Measurements from ENCODE around the gene GPR26. TPM values are rescaled to one million over a fixed set of nuclear protein-coding genes. Genes with fewer than 3 reads are reported as not detected.

The GPR26 gene
- total RNA-seq, 1 experiment from 2014 or later, result 0.07 TPM

DNA sequence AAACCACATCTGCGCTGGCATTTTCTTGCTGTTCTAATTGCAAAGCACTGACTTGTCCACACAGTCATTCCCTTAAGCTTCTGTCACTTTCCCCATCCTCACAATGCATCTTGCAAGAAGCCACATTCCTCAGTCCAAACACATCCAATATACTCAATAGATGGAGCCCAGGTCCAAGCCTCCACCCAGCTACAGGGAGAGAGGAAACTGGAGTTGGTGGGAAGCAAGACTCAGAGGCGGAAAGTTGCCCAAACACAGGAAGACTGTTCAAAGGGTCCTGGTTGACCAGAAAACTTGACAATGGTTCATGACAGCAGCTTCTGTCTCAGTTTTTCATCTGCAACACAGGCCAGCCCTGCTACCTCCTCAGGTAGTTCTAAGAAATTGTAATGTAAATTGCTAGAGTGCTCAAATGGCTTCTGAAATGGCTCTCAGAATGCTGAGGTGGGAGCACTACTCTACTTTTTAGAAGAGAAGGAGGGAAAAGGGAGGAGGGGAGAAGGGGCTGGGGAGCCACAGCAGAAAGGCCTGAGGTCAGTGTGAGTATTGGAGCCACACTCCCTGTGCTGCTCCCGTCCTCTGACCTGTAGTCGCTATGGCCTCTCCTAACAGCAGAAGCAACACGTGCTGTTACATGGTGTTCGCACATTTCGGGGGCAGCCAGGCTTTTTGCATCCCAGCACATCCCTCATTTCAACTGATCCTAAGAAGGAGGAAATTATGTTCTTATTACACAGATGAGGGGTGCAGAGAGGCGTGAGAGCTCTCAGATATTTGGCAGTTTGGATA lies 46.9 kb upstream of the GPR26 start:
- Mint-ChIP-seq H3K4me3 (no peak overlapping the region), H3K9me3 (no peaks in the 10 kb centered on the region), H3K4me1 (0 out of 4 replicates have a peak, but pooled peaks cover 2% of the 10 kb centered on the region in 2 experiments), H3K27ac (no peak overlapping the region), H3K27me3 (ENCODE audit: low read depth) (peaks cover 39% of the 10 kb centered on the region), H3K36me3 (ENCODE audit: insufficient read depth in 1 of 3, low read depth in 3 of 3) (no peaks in the 10 kb centered on the region)
- H3K79me2 ChIP-seq (ENCODE audit: insufficient read depth, low read length), result no peaks in the 10 kb centered on the region
- no peak overlapping the region for H3K9ac ChIP-seq (ENCODE audit: extremely low read depth, insufficient read length, low read length)
- no peaks in the 10 kb centered on the region for H3K23me2 ChIP-seq (ENCODE audit: insufficient read length, low read depth, low read length, poor library complexity, severe bottlenecking)
- TF ChIP-seq CTCF (conservative IDR thresholded peaks at IDR 0.05), result no peak
- no peak overlapping the region for H2BK15ac ChIP-seq (ENCODE audit: low read depth, low read length)
- H2BK12ac ChIP-seq (ENCODE audit: insufficient read length, low read depth, low read length), result no peak overlapping the region
- no peak overlapping the region for H3T11ph ChIP-seq (ENCODE audit: low read length)
- no peaks in the 10 kb centered on the region for H3K4me1 ChIP-seq (ENCODE audit: insufficient read depth, low read length)
- no peak overlapping the region for H3K4me2 ChIP-seq (ENCODE audit: insufficient read depth, insufficient read length, low read length)
- H3K14ac ChIP-seq (ENCODE audit: insufficient read depth, low read length), result no peak overlapping the region
- no peaks in the 10 kb centered on the region for H4K20me1 ChIP-seq (ENCODE audit: control insufficient read depth, insufficient read depth, insufficient read length)
- H3K9me3 ChIP-seq (ENCODE audit: control insufficient read depth, low read depth, low read length), result no peaks in the 10 kb centered on the region
- H3K56ac ChIP-seq (ENCODE audit: insufficient read length, low read depth, low read length), result no peak overlapping the region
- no peaks in the 10 kb centered on the region for H3K27me3 ChIP-seq (ENCODE audit: insufficient read depth, low read length)
- H2BK5ac ChIP-seq (ENCODE audit: insufficient read length, low read length), result no peak overlapping the region
- no peak overlapping the region for H3K27ac ChIP-seq (ENCODE audit: insufficient read length, low read depth, low read length)
- no CpG with 5 or more reads among the region's 8 CpGs for WGBS (ENCODE audit: extremely low coverage, insufficient read length, low lambda C conversion rate)
- H2AK5ac ChIP-seq (ENCODE audit: insufficient read length, low read length), result no peak overlapping the region
- no peak for DNase-seq
- H2AFZ ChIP-seq (ENCODE audit: low read length), result no peak overlapping the region
- no peak overlapping the region for H4K5ac ChIP-seq (ENCODE audit: insufficient read length, low read depth, low read length)
- H2BK120ac ChIP-seq (ENCODE audit: low read depth, low read length, poor library complexity, severe bottlenecking), result no peak overlapping the region
- H4K8ac ChIP-seq (replicated peaks; ENCODE audit: insufficient read length, low read depth, low read length), result no peak overlapping the region
- no peak overlapping the region for H2BK20ac ChIP-seq (ENCODE audit: low read depth, low read length, poor library complexity, severe bottlenecking)
- no peak overlapping the region for H3K18ac ChIP-seq (ENCODE audit: insufficient read length, low read depth, low read length)
- no peaks in the 10 kb centered on the region for H3K79me1 ChIP-seq (ENCODE audit: insufficient read depth, low read depth, low read length, poor library complexity, severe bottlenecking)
- H3K23ac ChIP-seq (ENCODE audit: insufficient read length, low read depth, low read length), result no peak overlapping the region
- no peak overlapping the region for H4K91ac ChIP-seq (ENCODE audit: insufficient read length, low read depth, low read length)
- H3K4ac ChIP-seq (ENCODE audit: low read depth, low read length), result no peak overlapping the region

Data from H9 (cell line).